ENCODE data around the gene ATP8B4.

DNA sequence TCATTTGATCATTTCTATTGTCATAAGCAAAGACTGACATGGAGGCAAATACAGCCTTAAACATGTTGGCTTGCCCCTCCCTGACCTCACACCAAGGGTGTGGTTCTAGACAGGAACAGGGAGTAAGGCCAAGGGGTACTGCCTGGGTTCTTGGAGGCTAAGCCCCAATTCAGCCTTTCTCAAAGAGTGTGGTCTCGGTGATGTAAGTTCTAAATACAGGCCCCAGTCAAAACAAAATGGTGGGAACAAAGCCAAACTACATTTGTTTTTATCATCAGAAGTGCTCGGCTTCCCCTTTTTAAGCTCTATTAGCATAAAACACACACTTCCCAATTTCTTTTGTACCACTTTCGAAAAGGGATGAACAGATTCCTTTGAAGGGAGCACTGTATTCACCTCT, 129.5 kb downstream of the ATP8B4 start:
- no peak for TF ChIP-seq EZH2 (IDR thresholded peaks at IDR 0.05)
- no peak for TF ChIP-seq POLR2AphosphoS5 (IDR thresholded peaks at IDR 0.05; ENCODE audit: borderline replicate concordance, low read depth, low read length)
